Ishikawa (cell line): ENCODE data around the gene ZFAND3.

Experiments used
- CEBPB ChIP-seq: IDR thresholded peaks from 2 replicates; pipeline ENCODE4 v1.6.1; 2012
- CREB1 ChIP-seq: IDR thresholded peaks from 2 replicates; pipeline ENCODE4 v1.6.1; 2012; ENCODE audit warnings: low read depth
- EGR1 ChIP-seq: IDR thresholded peaks from 2 replicates; pipeline ENCODE4 v1.6.1; 2012
- EP300 ChIP-seq: IDR thresholded peaks from 2 replicates; pipeline ENCODE4 v1.6.1; 2012; ENCODE audit warnings: borderline replicate concordance
- FOXM1 ChIP-seq: IDR thresholded peaks from 2 replicates; pipeline ENCODE4 v1.6.1; 2012; ENCODE audit warnings: low read depth, borderline replicate concordance
- MAX ChIP-seq: IDR thresholded peaks from 2 replicates; pipeline ENCODE4 v1.6.1; 2012
- NFIC ChIP-seq: IDR thresholded peaks from 2 replicates; pipeline ENCODE4 v1.6.1; 2012
- RAD21 ChIP-seq: IDR thresholded peaks from 2 replicates; pipeline ENCODE4 v1.6.1; 2012; ENCODE audit warnings: low read depth
- REST ChIP-seq: IDR thresholded peaks from 2 replicates; pipeline ENCODE4 v1.6.1; 2012; ENCODE audit warnings: low read depth, mild to moderate bottlenecking
- TAF1 ChIP-seq: IDR thresholded peaks from 2 replicates; pipeline ENCODE4 v1.6.1; 2012; ENCODE audit warnings: low read depth, mild to moderate bottlenecking
- TCF12 ChIP-seq: IDR thresholded peaks from 2 replicates; pipeline ENCODE4 v1.6.1; 2012; ENCODE audit warnings: low read depth
- TEAD4 ChIP-seq: IDR thresholded peaks from 2 replicates; pipeline ENCODE4 v1.6.1; 2012
- USF1 ChIP-seq: IDR thresholded peaks from 2 replicates; pipeline ENCODE4 v1.6.1; 2012
- YY1 ChIP-seq: IDR thresholded peaks from 2 replicates; pipeline ENCODE4 v1.6.1; 2012; ENCODE audit warnings: low read depth
- ZBTB7A ChIP-seq: IDR thresholded peaks from 2 replicates; pipeline ENCODE4 v1.6.1; 2012; ENCODE audit warnings: low read depth

ZFAND3 gene

GRCh38 chr6:37850728-37851285 lies 31.3 kb downstream of the ZFAND3 start:
- no peak for TF ChIP-seq CREB1
- TF ChIP-seq RAD21: no peak
- TF ChIP-seq FOXM1: no peak
- TF ChIP-seq TAF1: no peak
- TF ChIP-seq TEAD4: no peak
- TF ChIP-seq EGR1: no peak
- no peak for TF ChIP-seq USF1
- TF ChIP-seq REST: no peak
- no peak for TF ChIP-seq CEBPB
- no peak for TF ChIP-seq MAX
- TF ChIP-seq NFIC: no peak
- TF ChIP-seq EP300: no peak
- no peak for TF ChIP-seq YY1
- no peak for TF ChIP-seq TCF12
- TF ChIP-seq ZBTB7A: no peak

GRCh38 chr6:37851997-37852524 lies 32.5 kb downstream of the ZFAND3 start:
- TF ChIP-seq CEBPB (no peak), REST (no peak), USF1 (no peak), YY1 (no peak), EGR1 (no peak), TCF12 (no peak)

GRCh38 chr6:37856285-37856684 lies 36.8 kb downstream of the ZFAND3 start:
- TF ChIP-seq USF1 (no peak), TAF1 (no peak), EGR1 (no peak), MAX (no peak), TCF12 (peak; percentile 36; the same call in 1 of the 2 replicates), RAD21 (no peak), TEAD4 (peak; percentile 72), EP300 (peak; percentile 62; the same call in 1 of the 2 replicates), REST (no peak), CREB1 (no peak)

- TF ChIP-seq FOXM1: no peak
- no peak for TF ChIP-seq EP300
- no peak for TF ChIP-seq TAF1
- no peak for TF ChIP-seq CREB1
- no peak for TF ChIP-seq REST
- no peak for TF ChIP-seq ZBTB7A
- no peak for TF ChIP-seq YY1
- no peak for TF ChIP-seq MAX
- TF ChIP-seq TEAD4: no peak
- TF ChIP-seq CEBPB: no peak
- no peak for TF ChIP-seq USF1
- no peak for TF ChIP-seq TCF12
These were observed 38.8 kb downstream of the ZFAND3 start for GRCh38 chr6:37858363-37858762.
